HAP-1 (cell line): ENCODE measurements around the gene SENP8.

Experiments
- DNase-seq, 2 experiments: peaks; one replicate each; pipeline ENCODE4 v3.0.0-alpha.2; 2016 to 2020; ENCODE audit warnings: low spot score in 2 of 2
- H3K27me3 ChIP-seq: fragments of 250-450 bp; sonication (Bioruptor Pico); 2 replicates; pipeline ENCODE4 v1.5.1; 2020; ENCODE audit warnings: low read depth, mild to moderate bottlenecking, moderate library complexity
- H3K36me3 ChIP-seq: fragments of 250-450 bp; sonication (Bioruptor Pico); replicated peaks from 2 replicates; pipeline ENCODE4 v1.5.1; 2020; ENCODE audit warnings: mild to moderate bottlenecking
- H3K4me1 ChIP-seq: fragments of 250-450 bp; sonication (Bioruptor Pico); 2 replicates; pipeline ENCODE4 v1.5.1; 2020; ENCODE audit warnings: mild to moderate bottlenecking
- H3K4me3 ChIP-seq: fragments of 250-450 bp; sonication (Bioruptor Pico); 2 replicates; pipeline ENCODE4 v1.5.1; 2020; ENCODE audit warnings: mild to moderate bottlenecking, moderate library complexity
- H3K9me3 ChIP-seq: fragments of 250-450 bp; sonication (Bioruptor Pico); 2 replicates; pipeline ENCODE4 v1.5.1; 2020; ENCODE audit warnings: mild to moderate bottlenecking, moderate library complexity
- in situ Hi-C: fragments of 300-500 bp; cut with MboI; formaldehyde crosslinking; loops from 3 replicates; pipeline ENCODE4 v1.14.3; 2020; ENCODE audit warnings: low sequenced_read_pairs, inconsistent platforms, mixed read lengths

The SENP8 gene

GRCh38 chr15:72127724-72128322 is 9.6 kb downstream of the SENP8 start:
- no peaks in the 10 kb centered on the region for H3K36me3 ChIP-seq
- H3K9me3 ChIP-seq = no peaks in the 10 kb centered on the region
- DNase-seq = no peak
- in situ Hi-C loops = no loop called here
- H3K4me1 ChIP-seq = no peaks in the 10 kb centered on the region
- no peaks in the 10 kb centered on the region for H3K27me3 ChIP-seq
- no peak overlapping the region for H3K4me3 ChIP-seq

GRCh38 chr15:72128359-72128758 is 10.2 kb downstream of the SENP8 start:
- Histone ChIP-seq H3K4me1 (no peaks in the 10 kb centered on the region), H3K36me3 (no peaks in the 10 kb centered on the region), H3K9me3 (no peaks in the 10 kb centered on the region), H3K27me3 (no peaks in the 10 kb centered on the region), H3K4me3 (no peak overlapping the region)
- no peak for DNase-seq
- in situ Hi-C loops = no loop called here

- Histone ChIP-seq H3K4me3 (no peak overlapping the region), H3K4me1 (no peaks in the 10 kb centered on the region), H3K36me3 (no peaks in the 10 kb centered on the region), H3K9me3 (no peaks in the 10 kb centered on the region), H3K27me3 (no peaks in the 10 kb centered on the region)
- no peak for DNase-seq
- in situ Hi-C loops = no loop called here
Measured at GRCh38 chr15:72130272-72130671, 12.1 kb downstream of the SENP8 start.

- in situ Hi-C loops = no loop called here
- peaks cover 5% of the 10 kb centered on the region for H3K4me1 ChIP-seq
- no peaks in the 10 kb centered on the region for H3K36me3 ChIP-seq
- no peaks in the 10 kb centered on the region for H3K27me3 ChIP-seq
- no peaks in the 10 kb centered on the region for H3K9me3 ChIP-seq
- no peak overlapping the region for H3K4me3 ChIP-seq
- DNase-seq = no peak
Measured at GRCh38 chr15:72131922-72132321, 13.7 kb downstream of the SENP8 start.

- H3K4me1 ChIP-seq = peaks cover 5% of the 10 kb centered on the region
- no peaks in the 10 kb centered on the region for H3K9me3 ChIP-seq
- no peaks in the 10 kb centered on the region for H3K36me3 ChIP-seq
- H3K27me3 ChIP-seq = no peaks in the 10 kb centered on the region
- DNase-seq = no peak
- in situ Hi-C loops = no loop called here
- no peak overlapping the region for H3K4me3 ChIP-seq
Measured at GRCh38 chr15:72133211-72133610, 15.0 kb downstream of the SENP8 start.

- H3K36me3 ChIP-seq = no peaks in the 10 kb centered on the region
- peaks cover 5% of the 10 kb centered on the region for H3K4me1 ChIP-seq
- no peak overlapping the region for H3K4me3 ChIP-seq
- no peak for DNase-seq
- in situ Hi-C loops = no loop called here
- no peaks in the 10 kb centered on the region for H3K9me3 ChIP-seq
- no peaks in the 10 kb centered on the region for H3K27me3 ChIP-seq
Measured at GRCh38 chr15:72135719-72136118, 17.5 kb downstream of the SENP8 start.

GRCh38 chr15:72136170-72137051 is 18.2 kb downstream of the SENP8 start:
- Histone ChIP-seq H3K27me3 (no peaks in the 10 kb centered on the region), H3K4me1 (peaks cover 5% of the 10 kb centered on the region), H3K4me3 (no peak overlapping the region), H3K36me3 (no peaks in the 10 kb centered on the region), H3K9me3 (no peaks in the 10 kb centered on the region)
- DNase-seq = no peak
- in situ Hi-C loops = no loop called here

GRCh38 chr15:72139667-72140066 is 21.5 kb downstream of the SENP8 start:
- in situ Hi-C loops = no loop called here

GRCh38 chr15:72140088-72140487 is 21.9 kb downstream of the SENP8 start:
- DNase-seq = no peak
- in situ Hi-C loops = no loop called here

More at GRCh38 chr15:72139667-72140066, 21.5 kb downstream of the SENP8 start:
- Histone ChIP-seq H3K9me3 (no peaks in the 10 kb centered on the region), H3K4me1 (peaks cover 7% of the 10 kb centered on the region), H3K27me3 (no peaks in the 10 kb centered on the region), H3K36me3 (no peaks in the 10 kb centered on the region), H3K4me3 (no peak overlapping the region)
- DNase-seq = no peak

GRCh38 chr15:72141171-72142084 is 23.2 kb downstream of the SENP8 start:
- DNase-seq = no peak
- Histone ChIP-seq H3K36me3 (no peaks in the 10 kb centered on the region), H3K4me3 (no peak overlapping the region), H3K9me3 (no peaks in the 10 kb centered on the region), H3K27me3 (no peaks in the 10 kb centered on the region), H3K4me1 (0 out of 2 replicates have a peak, but pooled peaks cover 2% of the 10 kb centered on the region)
- in situ Hi-C loops = no loop called here

More at GRCh38 chr15:72140088-72140487, 21.9 kb downstream of the SENP8 start:
- Histone ChIP-seq H3K36me3 (no peaks in the 10 kb centered on the region), H3K4me3 (no peak overlapping the region), H3K9me3 (no peaks in the 10 kb centered on the region), H3K4me1 (peaks cover 7% of the 10 kb centered on the region), H3K27me3 (no peaks in the 10 kb centered on the region)

GRCh38 chr15:72146221-72146620 is 28.0 kb downstream of the SENP8 start:
- in situ Hi-C loops = no loop called here
- H3K9me3 ChIP-seq = no peaks in the 10 kb centered on the region
- H3K36me3 ChIP-seq = no peaks in the 10 kb centered on the region
- H3K27me3 ChIP-seq = no peaks in the 10 kb centered on the region
- no peak for DNase-seq
- H3K4me3 ChIP-seq = no peak overlapping the region
- 0 out of 2 replicates have a peak, but pooled peaks cover 2% of the 10 kb centered on the region for H3K4me1 ChIP-seq

- DNase-seq = no peak
- H3K27me3 ChIP-seq = no peaks in the 10 kb centered on the region
- no peaks in the 10 kb centered on the region for H3K4me1 ChIP-seq
- H3K36me3 ChIP-seq = no peaks in the 10 kb centered on the region
- H3K9me3 ChIP-seq = no peaks in the 10 kb centered on the region
- no peak overlapping the region for H3K4me3 ChIP-seq
- in situ Hi-C loops = no loop called here
Measured at GRCh38 chr15:72146934-72147333, 28.7 kb downstream of the SENP8 start.

- H3K36me3 ChIP-seq = no peaks in the 10 kb centered on the region
- H3K4me1 ChIP-seq = no peaks in the 10 kb centered on the region
- no peak overlapping the region for H3K4me3 ChIP-seq
- no peak for DNase-seq
- in situ Hi-C loops = no loop called here
- H3K9me3 ChIP-seq = no peaks in the 10 kb centered on the region
- H3K27me3 ChIP-seq = no peaks in the 10 kb centered on the region
Measured at GRCh38 chr15:72147418-72147817, 29.2 kb downstream of the SENP8 start.
